Activated CD4-positive, alpha-beta T cell treated with anti-CD3 and anti-CD28 coated beads for 24 hours (primary cell): Measurements from ENCODE around the gene TCAIM.
"Not testable (repeated sequence)": the region's sequence is repeated elsewhere in the genome, so short reads cannot be mapped to it uniquely, and the experiment has no call there.

Source experiments
- DNase-seq, 2 donors: peaks; one replicate each; pipeline ENCODE4 v3.0.0-alpha.2; 2020; ENCODE audit warnings: low read depth in 2 of 2

TCAIM gene

GRCh38 chr3:44416031-44417030, 77.8 kb downstream of the TCAIM start:
- no peak for DNase-seq

- DNase-seq: not testable (repeated sequence)
Measured at GRCh38 chr3:44418118-44418517, 79.6 kb downstream of the TCAIM start.

- DNase-seq: no peak
Measured at GRCh38 chr3:44418549-44418948, 80.0 kb downstream of the TCAIM start.

GRCh38 chr3:44419116-44419922, 80.8 kb downstream of the TCAIM start:
- no peak for DNase-seq

GRCh38 chr3:44419923-44420650, 81.5 kb downstream of the TCAIM start:
- no peak for DNase-seq

GRCh38 chr3:44420676-44421075, 82.1 kb downstream of the TCAIM start:
- no peak for DNase-seq

GRCh38 chr3:44421280-44421679, 82.7 kb downstream of the TCAIM start:
- no peak for DNase-seq

- no peak for DNase-seq
Measured at GRCh38 chr3:44424758-44425157, 86.2 kb downstream of the TCAIM start.

GRCh38 chr3:44427683-44428082, 89.1 kb downstream of the TCAIM start:
- no peak for DNase-seq

- no peak for DNase-seq
Measured at GRCh38 chr3:44428910-44429309, 90.3 kb downstream of the TCAIM start.

- no peak for DNase-seq
Measured at GRCh38 chr3:44429459-44429858, 90.9 kb downstream of the TCAIM start.

GRCh38 chr3:44430466-44430865, 91.9 kb downstream of the TCAIM start:
- no peak for DNase-seq

- DNase-seq: no peak
Measured at GRCh38 chr3:44434834-44435510, 96.4 kb downstream of the TCAIM start.

- no peak for DNase-seq
Measured at GRCh38 chr3:44436181-44436580, 97.6 kb downstream of the TCAIM start.

- no peak for DNase-seq
Measured at GRCh38 chr3:44437800-44438199, 99.2 kb downstream of the TCAIM start.

- DNase-seq: peak; percentile 35 to 49
Measured at GRCh38 chr3:44439499-44440295, 101.1 kb downstream of the TCAIM start.

- no peak for DNase-seq
Measured at GRCh38 chr3:44442596-44443309, 104.2 kb downstream of the TCAIM start.

- DNase-seq: no peak
Measured at GRCh38 chr3:44444437-44444836, 105.9 kb downstream of the TCAIM start.

GRCh38 chr3:44444896-44445691, 106.5 kb downstream of the TCAIM start:
- no peak for DNase-seq
